GM10266 (cell line): Measurements from ENCODE around the gene AP3S1.

Experiments used
- DNase-seq: peaks from one replicate; pipeline ENCODE4 v3.0.0; 2012; ENCODE audit errors: extremely low spot score
- CTCF ChIP-seq: IDR thresholded peaks from 2 replicates; pipeline ENCODE4 v1.5.1; 2012; ENCODE audit warnings: mild to moderate bottlenecking, low read depth; ENCODE audit not compliant: control insufficient read depth, insufficient read depth; ENCODE audit errors: missing control alignments

AP3S1 gene

GRCh38 chr5:115850744-115851416 is 9.1 kb downstream of the AP3S1 start:
- TF ChIP-seq CTCF: no peak
- DNase-seq: no peak

DNA sequence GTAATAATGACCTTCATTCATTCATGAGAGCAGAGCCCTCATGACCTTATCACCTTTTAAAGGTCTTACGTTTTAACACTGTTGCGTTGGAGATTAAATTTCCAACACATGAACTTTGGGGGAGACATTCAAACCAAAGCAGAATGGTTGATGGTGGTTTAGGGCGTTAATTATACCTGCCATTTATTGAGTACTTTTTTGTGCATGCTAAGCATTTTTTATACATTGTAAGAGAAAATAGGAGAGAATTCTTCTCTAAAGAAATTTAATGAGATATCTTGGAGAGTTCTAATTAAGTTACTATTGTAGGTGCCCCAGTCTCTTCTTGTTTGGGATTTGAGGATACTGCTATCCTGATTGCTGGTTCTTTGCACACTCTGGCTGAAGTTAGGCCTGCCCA is 12.4 kb downstream of the AP3S1 start:
- TF ChIP-seq CTCF: no peak

GRCh38 chr5:115855959-115856358 is 14.2 kb downstream of the AP3S1 start:
- no peak for TF ChIP-seq CTCF
- no peak for DNase-seq

More for the DNA sequence above, 12.4 kb downstream of the AP3S1 start:
- no peak for DNase-seq

GRCh38 chr5:115857057-115857479 is 15.3 kb downstream of the AP3S1 start:
- DNase-seq: no peak
- no peak for TF ChIP-seq CTCF

- no peak for DNase-seq
- TF ChIP-seq CTCF: no peak
These were observed 16.1 kb downstream of the AP3S1 start for GRCh38 chr5:115857626-115858349.

DNA sequence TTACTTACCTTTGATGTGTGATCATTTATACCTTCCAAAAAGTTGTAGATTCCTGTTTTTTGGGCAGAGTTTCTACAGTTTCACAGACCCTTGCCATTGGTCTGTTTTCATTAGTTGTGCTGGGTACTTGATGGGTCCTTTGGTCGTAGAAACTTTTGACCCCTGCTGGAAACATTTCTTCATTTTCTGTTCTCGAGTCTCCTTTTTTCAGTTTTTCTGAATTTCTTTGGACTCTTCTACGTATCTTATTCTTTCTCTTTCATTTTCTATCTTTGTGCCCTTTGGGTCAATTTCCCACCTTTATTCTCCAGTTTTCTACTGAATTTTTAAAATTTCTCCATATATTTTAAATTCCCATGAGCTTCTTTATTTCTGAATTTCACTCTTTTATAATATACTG is 16.7 kb downstream of the AP3S1 start:
- no peak for DNase-seq
- no peak for TF ChIP-seq CTCF

GRCh38 chr5:115859378-115859777 is 17.6 kb downstream of the AP3S1 start:
- DNase-seq: no peak
- TF ChIP-seq CTCF: no peak
